ENCODE results near the gene NSD2. TPM values are rescaled to one million over a fixed set of nuclear protein-coding genes. Genes with fewer than 3 reads are reported as not detected.
"Not testable (repeated sequence)": the region's sequence is repeated elsewhere in the genome, so short reads cannot be mapped to it uniquely, and the experiment has no call there.

Gene NSD2
- 10 to 100 TPM in 11 of 12 donors, not detected in 1; 40.2 to 69.7 (median 52.1) TPM for polyA plus RNA-seq (ENCODE audit: insufficient read length in 12 of 12)
- long read RNA-seq, donor 1, partial matches to known transcripts, result 17 of 19 reads
- long read RNA-seq, donor 1, other reads (novel, unspliced or antisense), result 0 of 19 reads
- long read RNA-seq, donor 2, full-length matches to known transcripts, result 1 of 1 reads
- long read RNA-seq, donor 2, partial matches to known transcripts, result 0 of 1 reads
- long read RNA-seq, donor 2, other reads (novel, unspliced or antisense), result 0 of 1 reads
- long read RNA-seq, donor 3, result 0 reads
- long read RNA-seq, donor 4, result 0 reads
- long read RNA-seq, donor 5, full-length matches to known transcripts, result 8 of 8 reads
- long read RNA-seq, donor 5, partial matches to known transcripts, result 0 of 8 reads
- long read RNA-seq, donor 5, other reads (novel, unspliced or antisense), result 0 of 8 reads
- long read RNA-seq, donor 6, partial matches to known transcripts, result 0 of 1 reads
- long read RNA-seq, donor 6, other reads (novel, unspliced or antisense), result 0 of 1 reads
- long read RNA-seq, donor 7, partial matches to known transcripts, result 0 of 2 reads
- long read RNA-seq, donor 7, other reads (novel, unspliced or antisense), result 0 of 2 reads
- long read RNA-seq, donor 8, partial matches to known transcripts, result 0 of 1 reads
- long read RNA-seq, donor 8, other reads (novel, unspliced or antisense), result 0 of 1 reads
- long read RNA-seq, donor 9, result 0 reads
- long read RNA-seq, donor 10, full-length matches to known transcripts, result 2 of 2 reads
- long read RNA-seq, donor 10, partial matches to known transcripts, result 0 of 2 reads
- long read RNA-seq, donor 10, other reads (novel, unspliced or antisense), result 0 of 2 reads
- long read RNA-seq, donor 11, partial matches to known transcripts, result 0 of 2 reads
- long read RNA-seq, donor 11, other reads (novel, unspliced or antisense), result 0 of 2 reads

DNA sequence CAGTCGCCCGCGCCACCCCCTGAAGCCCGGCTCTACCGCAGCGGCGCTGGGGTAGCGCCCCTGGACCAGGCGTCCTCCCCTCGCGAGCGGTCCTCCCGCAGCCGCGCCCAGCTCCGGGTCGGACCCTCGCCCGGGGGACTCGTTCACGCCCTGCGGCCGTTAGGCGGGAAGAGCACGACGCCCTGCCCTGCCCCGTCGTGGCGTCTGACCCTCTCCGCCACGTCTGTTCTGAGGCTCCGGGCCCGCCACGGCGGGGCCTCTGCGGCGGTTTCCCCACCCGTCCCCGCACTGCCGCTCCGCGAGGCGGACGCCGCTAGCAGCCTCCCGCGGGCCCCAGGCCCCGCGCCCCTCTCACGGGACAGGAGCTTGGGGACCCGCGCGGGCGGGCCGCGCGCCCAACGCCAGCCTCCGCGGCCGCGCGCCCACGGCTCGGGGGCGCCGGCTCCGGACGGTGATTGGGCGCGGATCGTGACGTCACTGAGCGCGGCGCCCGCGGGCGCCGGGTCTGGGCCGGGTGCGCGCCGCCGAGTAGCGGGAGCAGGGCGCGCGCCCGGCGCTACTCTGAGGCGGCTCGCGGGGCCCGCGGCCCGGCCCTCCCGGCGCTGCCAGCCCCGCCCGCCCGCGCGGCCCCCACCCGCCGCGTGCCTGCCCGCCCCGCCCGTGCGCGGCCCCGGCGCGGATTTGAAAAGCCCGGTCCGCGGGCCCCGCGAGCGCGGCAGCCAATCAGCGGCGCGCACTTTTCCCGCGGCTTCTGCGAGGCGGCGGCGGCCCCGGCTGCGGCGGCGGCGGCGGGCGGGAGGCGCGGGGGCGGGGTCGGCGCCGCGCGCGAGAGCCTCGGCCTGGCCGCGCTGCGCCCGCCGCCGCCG, at the start of gene NSD2:
Gene NSD2 (plus strand): TSS at position 816 of the 866 bp plus-strand sequence. CDS start 29,262 bp downstream, outside the sequence.
- peak; percentile 91 for DNase-seq

- DNase-seq, result no peak
Observed at GRCh38 chr4:1821679-1822567, 49.3 kb upstream of the NSD2 start.

DNA sequence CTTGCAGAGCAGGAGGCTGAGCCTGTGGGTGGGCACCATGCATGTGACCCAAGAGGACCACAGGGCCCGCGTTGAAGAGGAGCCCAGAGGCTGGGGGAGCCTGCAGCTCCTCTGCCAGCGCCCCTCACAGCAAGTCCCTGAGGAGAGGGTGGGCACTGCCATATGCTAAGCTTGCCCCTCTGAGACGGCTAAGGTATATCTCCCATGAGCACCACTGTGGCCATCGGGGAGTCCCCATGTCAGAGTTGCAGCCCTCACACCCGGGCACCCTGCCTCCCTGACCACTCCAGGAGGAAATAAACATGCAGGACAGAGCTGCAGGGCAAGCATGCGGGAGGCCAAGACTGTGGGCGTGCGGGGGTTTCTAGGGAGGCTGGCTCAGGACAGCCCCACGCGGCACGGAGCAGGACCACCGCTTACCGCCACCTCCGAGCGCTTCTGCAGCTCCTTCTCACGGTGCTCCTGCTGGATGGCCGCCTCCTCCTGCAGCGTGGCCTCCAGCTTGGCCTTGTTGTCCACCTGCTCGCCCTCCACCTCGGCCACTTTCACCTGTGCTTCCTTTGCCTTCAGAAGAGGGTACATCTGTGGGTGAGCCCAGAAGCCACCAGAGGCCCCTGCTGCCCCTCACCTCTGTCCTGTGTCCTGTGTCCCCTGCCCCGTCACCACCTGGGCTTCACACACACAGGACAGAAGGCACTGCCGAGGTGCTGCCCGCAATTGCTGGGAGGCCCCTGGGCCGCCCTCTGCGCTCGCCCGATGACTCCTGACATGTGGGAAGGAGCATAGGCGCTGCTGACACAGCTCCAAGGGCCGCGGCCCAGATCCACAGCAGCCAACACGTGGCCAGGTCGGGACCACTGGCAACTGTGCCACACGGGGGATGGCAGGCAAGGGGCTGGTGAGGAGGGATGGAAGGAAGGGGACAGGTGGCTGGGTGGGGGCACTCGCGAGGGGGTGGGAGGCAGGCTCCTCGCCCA, 48.3 kb upstream of the NSD2 start:
- DNase-seq, result no peak

- DNase-seq, result no peak
Observed at GRCh38 chr4:1823545-1823932, 47.7 kb upstream of the NSD2 start.

DNA sequence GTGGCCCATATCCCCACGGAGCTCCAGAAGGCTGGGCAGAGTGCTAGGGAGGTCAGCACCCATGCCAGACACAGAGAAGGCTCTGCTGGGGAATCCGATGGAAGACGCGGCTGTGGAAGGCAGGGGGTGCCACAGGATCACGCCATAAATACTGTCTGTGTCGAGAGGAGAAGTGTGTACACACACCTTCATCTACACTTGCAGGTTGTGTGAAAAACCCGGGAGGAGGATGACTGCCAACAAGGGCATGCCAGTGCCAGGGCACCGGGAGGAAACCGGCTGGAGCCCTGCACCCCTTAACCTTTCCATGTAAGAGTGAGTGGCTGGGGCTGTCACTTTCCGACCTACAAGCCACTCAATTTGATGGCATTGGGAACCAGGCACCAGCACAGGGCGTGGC, 46.4 kb upstream of the NSD2 start:
- DNase-seq, result no peak

DNA sequence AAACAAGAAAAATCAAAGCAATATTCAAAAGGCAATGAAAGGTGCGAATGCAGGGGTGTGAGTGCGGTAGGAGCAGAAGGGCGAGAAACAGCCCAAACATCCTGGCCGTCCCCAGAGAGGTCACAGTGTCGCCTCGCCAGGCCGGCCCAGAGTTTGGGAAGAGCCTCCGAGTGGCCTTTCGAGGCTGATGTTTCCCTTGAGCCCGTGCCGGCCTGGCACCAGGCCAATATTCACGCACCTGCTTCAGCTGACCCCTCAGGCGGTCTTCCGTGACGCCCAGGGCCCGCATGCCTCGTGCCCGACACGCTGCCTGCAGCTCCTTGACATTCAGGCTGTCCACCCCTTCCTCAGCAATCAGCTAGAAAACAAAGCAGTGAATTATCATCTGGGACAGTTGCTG, 45.9 kb upstream of the NSD2 start:
- no peak for DNase-seq

DNA sequence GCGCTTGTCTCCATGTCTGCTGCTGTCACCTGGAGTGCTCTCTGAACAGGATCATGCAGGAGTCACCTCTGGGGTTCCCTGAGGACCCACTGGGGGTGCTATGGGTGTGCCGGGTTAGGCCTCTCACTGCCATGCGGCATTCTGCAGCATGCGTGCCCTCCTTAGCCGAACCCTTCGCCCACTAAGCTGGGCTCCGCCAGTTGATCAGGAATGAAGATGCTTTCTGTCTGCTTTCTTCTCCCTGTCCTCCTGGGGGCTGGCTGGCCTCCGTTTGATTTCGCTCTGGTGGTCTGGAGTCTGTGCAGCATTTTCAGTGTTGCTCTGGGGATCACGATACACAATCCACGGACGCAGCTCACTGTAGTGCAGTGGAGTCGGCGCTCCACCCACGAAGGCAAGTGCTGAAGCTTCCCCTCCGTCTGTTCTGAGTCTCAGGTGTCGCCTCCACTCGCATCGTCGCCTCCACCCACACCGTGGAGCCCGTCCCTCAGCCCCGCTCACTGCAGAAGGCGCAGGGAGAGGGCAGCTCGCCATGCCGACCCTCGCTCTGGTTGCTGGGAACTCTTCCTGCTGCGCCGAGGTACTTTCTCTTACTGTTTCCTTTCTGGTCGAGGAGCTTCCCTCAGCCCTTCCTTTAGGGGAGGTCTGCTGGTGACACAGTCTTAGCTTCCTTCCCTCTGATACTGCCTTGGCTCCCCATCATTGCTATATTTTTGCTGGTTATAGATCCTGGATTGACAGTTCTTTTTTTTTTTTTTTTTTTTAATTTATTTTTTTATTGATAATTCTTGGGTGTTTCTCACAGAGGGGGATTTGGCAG, 44.5 kb upstream of the NSD2 start:
- no peak for DNase-seq

DNA sequence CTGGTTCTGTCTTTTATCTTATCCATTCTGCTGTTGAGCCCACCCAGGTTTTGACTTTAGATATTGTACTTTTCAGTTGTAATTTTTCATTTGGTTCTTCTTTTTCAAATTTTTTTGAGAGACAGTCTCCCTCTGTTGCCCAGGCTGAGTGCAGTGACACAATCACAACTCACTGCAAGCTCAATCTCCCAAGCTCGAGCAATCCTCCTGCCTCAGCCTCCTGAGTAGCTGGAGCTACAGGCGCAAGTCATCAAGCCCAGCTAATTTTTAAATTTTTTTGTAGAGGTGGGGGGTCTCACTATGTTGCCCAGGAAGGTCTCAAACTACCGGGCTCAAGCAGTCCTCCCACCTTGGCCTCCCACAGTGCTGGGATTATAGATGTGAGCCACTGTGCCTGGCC, 41.0 kb upstream of the NSD2 start:
- no peak for DNase-seq

DNA sequence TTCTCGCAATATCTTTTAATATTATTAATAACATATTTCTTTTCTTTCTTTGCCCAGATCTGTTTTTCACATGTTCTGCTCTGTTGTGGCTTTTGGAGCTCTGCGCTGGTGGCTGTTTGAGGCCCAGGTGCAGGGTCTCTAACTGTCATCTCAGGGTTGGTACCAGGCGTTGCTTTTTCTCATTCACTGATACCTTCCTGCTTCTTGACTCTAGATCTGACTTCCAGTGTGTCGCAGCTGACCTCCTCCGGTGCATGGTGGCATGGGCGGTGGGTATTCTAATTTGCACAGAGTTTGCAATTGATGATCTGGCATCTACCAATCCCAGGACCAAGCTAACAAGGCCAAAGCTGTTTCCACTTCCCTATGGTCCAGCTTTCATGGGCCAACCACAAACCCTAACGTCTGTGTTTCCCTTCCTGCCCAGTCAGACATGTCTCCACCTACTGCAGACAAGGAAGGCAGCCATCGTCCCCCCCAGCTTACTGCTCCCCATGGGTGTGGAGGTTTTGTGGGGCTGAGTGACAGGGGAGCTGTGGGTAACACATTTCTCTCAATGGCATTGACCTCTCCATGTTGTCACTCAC, 40.5 kb upstream of the NSD2 start:
- no peak for DNase-seq

GRCh38 chr4:1831331-1831730, 39.9 kb upstream of the NSD2 start:
- DNase-seq, result no peak

DNA sequence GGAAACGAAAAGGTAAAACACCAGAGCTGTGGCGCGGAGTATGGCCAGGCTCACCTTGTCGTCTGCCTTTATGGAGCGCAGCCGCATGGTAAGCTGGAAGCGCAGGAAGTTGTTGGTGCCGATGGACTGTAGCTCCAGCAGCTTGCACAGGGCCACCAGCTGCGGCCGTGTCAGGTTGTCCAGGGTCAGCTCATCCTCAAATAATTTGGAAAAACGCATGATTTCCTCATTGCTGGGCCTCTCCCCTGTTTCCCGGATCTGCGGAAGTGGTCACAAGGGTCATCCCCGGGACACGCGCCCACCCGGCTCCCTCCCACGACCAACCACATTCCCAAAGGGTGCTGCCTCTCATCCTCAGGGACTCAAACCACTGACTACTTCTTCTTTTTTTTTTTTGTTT, 38.5 kb upstream of the NSD2 start:
- DNase-seq, result no peak

DNA sequence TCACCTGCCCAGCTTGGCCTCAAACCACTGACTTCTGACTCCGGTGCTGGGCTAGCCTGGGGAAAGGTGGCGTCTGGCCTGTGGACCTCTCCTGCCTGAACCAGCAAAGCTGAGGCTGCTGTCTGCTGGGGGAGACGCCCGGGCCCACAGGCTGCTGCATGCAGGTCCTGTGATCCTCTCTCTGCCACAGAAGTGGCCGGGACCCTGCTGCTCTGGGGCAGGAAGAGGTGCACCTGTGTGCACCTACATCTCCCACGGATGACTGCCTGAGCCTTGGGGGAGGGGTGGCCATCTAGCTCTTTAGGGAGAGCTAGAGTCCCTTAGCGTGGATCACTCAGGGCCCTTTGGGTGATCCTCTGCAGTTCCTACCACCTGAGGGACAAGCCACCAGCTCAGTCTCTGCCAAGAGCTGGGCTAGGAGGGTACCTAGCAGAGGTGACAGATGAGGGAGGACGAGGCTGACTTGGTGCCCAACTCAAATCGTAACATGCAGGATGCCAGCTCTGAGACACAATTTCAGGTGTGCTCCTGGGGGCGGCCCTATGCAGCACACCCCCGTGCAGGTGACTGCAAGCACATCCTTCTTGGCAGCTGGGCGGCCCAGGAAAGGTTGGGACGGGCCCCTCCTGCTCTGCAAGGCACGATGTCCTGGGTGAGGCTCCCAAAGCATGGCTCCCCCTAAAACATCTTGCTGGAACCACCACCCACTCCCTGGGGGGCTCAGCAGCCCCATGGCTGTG, 37.7 kb upstream of the NSD2 start:
- no peak for DNase-seq

- DNase-seq, result no peak
Observed at GRCh38 chr4:1834047-1834775, 37.0 kb upstream of the NSD2 start.

GRCh38 chr4:1835836-1836235, 35.4 kb upstream of the NSD2 start:
- DNase-seq, result not testable (repeated sequence)

DNA sequence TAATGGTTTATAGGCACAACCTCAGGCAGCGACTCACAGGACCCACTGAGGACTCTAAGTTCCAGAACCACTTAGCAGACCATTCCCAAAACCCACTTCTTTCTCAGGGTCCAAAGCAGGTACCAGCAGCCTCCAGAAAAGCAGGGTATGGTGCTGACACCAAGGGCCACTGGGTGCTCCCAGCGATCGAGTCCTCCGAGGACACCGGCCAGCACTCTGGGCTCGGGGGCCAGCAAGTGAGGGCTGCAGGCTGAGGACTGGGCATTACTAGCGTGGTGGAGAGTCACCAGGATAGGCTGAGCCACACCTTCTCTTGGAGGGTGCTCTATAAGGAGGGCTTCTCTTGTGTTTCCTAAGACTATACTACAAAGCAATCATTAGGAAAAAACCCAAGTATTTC, 34.5 kb upstream of the NSD2 start:
- no peak for DNase-seq

GRCh38 chr4:1837069-1837468, 34.1 kb upstream of the NSD2 start:
- DNase-seq, result no peak

DNA sequence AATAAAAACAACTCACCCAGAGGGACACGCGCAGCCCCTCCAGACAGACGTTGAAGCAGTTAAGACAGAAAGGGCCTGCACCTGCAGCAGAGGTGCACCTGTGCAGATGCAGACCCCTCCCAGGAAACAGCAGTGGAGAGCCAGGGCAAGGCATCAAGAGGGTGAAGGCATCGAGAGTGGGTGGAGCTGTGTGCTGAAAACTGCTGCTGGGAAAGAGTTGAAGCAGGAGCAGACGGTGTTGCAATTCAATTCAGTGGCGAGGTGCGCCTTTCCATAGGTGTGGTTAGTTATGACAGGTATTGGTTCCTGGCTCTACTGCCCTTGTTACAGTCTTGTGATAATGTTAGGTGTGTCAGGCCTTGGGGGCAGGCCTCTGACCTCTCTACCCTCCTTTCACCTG, 31.9 kb upstream of the NSD2 start:
- no peak for DNase-seq

Measured in muscle of arm (tissue), 14 donors.